ENCODE measurements around the gene TSC2.
"Not testable (repeated sequence)": the region's sequence is repeated elsewhere in the genome, so short reads cannot be mapped to it uniquely, and the experiment has no call there.

The TSC2 gene

DNA sequence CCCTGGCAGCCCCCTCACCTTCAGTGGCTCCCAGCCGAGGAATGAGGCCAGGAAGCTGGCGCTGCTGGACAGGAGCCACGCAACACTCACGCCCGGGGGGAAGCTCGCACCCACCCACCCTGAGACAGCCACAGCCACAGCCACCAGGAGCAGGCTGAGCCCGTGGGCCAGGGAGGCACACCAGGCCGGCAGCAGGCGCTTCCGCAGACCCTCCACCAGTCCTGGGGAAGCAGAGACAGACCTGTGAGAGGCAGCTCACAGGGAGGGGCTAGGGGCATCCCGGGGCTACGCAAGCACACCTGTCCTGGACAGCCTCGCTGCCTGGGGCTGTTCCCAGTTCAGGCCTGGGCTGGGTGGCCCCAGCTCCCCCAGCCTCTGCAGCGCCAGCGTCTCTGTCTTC lies 46.0 kb downstream of the TSC2 start:
- FAIRE-seq (no peak), DNase-seq (ENCODE audit: insufficient read length, low spot score) (no peak)
- TF ChIP-seq CTCF (IDR thresholded peaks at IDR 0.05; ENCODE audit: insufficient read depth, missing control alignments): no peak

- TF ChIP-seq CTCF (IDR thresholded peaks at IDR 0.05; ENCODE audit: insufficient read depth, missing control alignments): no peak
- no peak for FAIRE-seq
These were observed 47.6 kb downstream of the TSC2 start for GRCh38 chr16:2095315-2095853.

DNA sequence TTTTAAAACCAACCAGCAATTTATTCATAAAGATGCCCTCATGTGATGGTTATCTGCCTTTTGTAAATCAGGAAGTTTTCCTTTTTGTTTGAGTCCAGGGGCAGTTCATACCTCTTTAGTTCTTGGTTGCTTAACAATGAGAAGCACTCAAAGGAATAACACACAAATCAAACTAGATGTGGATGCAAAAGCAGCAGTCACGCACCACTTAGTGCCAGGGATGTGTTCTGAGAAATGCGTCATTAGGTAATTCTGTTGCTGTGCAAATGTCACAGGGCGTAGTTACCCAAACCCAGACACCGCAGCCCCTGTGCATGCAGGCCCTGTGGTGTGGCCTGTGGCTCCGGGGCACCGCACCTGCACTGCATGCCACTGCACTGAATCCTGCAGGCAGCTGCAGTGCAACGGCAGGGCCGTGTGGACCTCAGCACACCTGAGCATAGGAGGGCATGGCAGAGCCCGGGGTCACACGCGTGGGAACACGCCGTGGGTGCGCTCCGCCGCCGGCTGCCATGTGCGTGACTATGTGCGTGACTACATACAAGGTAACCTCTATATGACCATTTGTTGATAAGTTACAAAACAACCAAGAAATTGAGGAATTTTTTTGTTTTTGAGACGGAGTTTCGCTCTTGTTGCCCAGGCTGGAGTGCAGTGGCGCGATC lies 48.3 kb downstream of the TSC2 start:
- DNase-seq (ENCODE audit: insufficient read length, low spot score): no peak
- no peak for FAIRE-seq
- TF ChIP-seq CTCF (IDR thresholded peaks at IDR 0.05; ENCODE audit: insufficient read depth, missing control alignments): no peak

More at GRCh38 chr16:2095315-2095853, 47.6 kb downstream of the TSC2 start:
- DNase-seq (ENCODE audit: insufficient read length, low spot score): no peak

DNA sequence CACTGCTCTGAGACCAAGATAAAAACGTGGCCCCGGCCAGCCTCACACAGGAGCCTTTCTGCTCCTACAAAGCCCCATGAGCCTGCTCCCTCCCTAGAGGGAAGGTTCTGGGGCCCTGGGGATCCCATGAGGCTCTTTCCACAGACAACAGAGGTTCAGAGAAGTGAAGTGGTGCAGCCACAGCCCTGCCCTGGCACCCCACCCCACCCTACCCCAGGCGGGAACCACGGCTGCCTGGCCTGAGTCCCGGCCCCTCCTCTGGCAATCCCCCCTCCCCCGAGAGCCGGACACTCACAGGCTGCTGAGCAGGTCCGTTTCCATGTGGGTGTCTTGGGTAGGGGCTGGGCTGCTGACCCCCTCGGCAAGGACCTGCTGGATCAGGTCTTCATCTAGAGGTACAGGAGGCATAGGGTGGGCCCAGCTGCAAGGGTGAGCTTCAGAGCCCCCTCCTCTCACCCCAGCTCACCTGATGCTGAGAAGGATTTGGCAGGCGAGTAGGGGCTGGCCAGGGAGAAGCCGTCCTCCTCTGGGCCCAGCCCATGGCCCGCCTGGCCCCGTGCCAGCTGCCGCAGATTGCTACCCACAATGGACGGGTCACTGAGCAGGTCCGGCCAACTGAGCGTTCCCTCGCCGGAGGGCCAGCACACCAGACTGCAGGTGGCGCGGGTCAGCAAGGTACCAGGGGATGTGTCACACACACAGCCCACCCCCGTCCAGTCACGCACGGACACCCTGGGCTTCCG lies 49.2 kb downstream of the TSC2 start:
- no peak for TF ChIP-seq CTCF (IDR thresholded peaks at IDR 0.05; ENCODE audit: insufficient read depth, missing control alignments)
- DNase-seq (ENCODE audit: insufficient read length, low spot score) (no peak), FAIRE-seq (no peak)

DNA sequence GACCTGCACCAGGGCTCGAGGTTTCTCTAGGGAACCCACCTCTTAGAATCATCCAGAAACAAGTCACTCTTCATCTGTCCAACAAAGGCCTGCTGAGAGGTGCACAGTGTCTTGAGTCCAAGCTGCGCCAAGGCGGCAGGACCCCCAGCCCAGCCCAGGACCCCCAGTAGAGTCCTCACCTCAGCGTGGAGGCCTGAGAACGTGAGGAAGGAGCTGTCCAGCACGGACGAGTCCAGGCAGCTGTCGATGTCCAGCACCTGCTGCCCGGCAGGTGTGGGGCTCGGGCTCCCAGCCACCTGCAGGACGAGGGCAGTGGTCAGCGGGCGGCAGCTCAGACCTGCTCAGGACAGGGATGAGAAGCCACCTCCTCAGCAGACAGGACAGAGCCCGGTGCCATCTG lies 49.9 kb downstream of the TSC2 start:
- not testable (repeated sequence) for FAIRE-seq; DNase-seq (ENCODE audit: insufficient read length, low spot score)

DNA sequence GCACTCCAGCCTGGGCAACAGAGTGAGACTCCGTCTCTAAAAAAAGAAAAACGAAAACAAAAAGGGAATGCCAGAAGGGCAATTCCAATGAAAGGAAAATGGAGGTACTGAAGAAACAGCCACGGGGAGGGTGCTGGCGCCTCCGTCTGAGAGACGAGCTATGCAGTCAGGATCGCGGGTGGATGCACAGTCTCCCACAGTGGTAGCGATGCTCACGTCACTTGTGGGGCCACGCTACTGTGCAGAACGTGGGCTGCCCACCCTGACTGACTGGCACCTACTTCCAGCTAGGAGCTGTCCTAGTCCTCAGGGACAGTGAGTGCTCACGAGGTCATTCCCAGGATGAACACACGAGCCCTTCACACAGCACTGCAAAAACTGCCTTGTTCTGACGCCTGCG lies 53.8 kb downstream of the TSC2 start:
- FAIRE-seq; DNase-seq (ENCODE audit: insufficient read length, low spot score): not testable (repeated sequence)

GRCh38 chr16:2102471-2102870 lies 54.7 kb downstream of the TSC2 start:
- FAIRE-seq (no peak), DNase-seq (ENCODE audit: insufficient read length, low spot score) (no peak)
- no peak for TF ChIP-seq CTCF (IDR thresholded peaks at IDR 0.05; ENCODE audit: insufficient read depth, missing control alignments)

DNA sequence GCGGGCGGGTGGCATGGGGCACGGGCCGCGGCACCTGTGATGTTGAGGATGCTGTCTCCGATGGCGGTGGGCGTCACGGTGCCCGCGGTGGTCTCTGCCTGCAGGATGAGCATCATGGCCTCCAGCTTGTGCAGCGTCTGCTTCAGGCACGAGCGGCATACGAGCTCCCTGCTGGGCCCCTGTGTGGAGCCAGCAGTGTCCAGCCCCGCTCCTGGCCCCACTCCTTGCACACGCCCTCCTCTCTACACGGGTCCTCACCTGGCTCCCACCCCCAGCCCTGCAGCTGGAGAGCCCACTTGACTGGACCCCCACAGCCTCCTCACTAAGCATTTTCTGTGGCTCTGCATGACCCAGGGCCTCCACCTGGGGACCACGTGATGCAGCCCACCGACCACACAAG lies 56.7 kb downstream of the TSC2 start:
- not testable (repeated sequence) for DNase-seq (ENCODE audit: insufficient read length, low spot score); FAIRE-seq

DNA sequence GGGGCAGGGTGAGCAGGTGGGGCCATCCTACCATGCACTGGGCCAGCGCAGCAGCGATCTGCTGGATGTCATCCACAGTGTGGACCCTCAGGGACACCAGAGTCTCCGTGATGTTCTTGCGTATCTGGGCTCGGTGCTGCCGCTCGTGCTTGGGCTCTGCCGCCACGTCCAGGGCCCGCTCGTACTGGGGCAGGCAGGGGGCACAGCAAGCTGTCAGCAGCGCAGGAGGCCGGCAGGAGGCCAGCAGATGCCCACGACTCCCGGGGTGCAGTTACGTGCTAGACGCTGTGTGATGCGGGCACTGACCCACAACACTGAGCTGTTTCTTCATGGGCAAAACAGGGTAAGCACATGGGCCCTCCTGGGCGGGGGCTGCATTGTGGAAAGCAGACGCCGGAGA lies 57.5 kb downstream of the TSC2 start:
- not testable (repeated sequence) for DNase-seq (ENCODE audit: insufficient read length, low spot score); FAIRE-seq

DNA sequence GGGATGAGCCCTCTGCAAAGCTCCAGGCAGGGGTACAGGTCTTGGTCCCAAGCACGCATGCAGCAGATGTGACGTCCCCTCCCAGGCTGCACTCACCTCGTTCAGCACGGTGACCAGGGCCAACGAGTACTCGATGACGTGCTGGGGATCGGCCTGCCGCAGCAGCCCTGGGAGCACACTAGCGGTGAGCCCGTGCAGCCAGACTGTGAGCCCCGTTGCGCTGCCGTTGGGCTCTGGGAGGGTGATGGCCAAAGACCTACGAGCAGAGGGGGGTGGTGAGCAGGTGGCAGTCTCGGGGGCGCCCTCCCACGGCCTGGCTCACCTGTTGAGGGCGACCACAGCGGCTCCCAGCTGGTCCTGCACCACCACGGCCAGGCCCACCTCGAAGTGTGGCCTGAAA lies 58.0 kb downstream of the TSC2 start:
- not testable (repeated sequence) for DNase-seq (ENCODE audit: insufficient read length, low spot score); FAIRE-seq

DNA sequence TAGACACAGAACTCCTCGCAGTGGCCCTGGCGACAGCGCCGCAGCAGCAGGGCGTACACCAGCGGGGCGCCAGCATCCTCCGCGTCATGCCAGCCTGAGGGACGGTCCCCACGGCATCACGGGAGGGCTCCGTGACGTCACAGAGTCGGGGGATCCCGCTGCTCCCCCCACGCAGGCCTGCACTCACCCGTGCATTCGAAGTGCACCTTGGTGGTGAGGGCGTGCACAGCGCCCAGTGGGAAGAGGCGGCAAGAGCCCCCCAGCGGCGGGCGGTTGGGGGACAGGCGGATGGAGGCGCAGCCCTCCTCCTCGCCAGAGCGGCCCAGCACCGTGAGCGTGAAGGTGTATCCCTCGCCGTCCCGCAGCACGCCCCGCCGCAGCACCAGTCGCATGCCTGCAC lies 58.4 kb downstream of the TSC2 start:
- not testable (repeated sequence) for FAIRE-seq; DNase-seq (ENCODE audit: insufficient read length, low spot score)

GRCh38 chr16:2107121-2107790 lies 59.5 kb downstream of the TSC2 start:
- not testable (repeated sequence) for FAIRE-seq; DNase-seq (ENCODE audit: insufficient read length, low spot score)

DNA sequence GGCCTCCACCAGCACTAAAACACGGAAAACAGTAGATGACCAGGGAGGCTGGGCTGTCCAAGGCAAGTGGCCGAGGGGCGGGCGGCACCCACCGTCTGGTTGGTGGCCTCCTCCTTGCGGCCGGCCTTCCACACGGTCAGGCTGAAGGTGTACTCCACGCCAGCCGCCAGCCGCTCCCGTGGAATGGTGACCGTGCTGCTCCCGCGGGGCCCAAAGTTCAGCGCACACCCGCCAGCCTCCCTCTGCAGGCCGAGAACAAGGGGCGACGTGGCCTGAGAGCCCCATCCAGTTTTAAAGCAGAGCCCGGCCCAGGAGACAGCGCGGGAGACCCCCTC lies 60.0 kb downstream of the TSC2 start:
- not testable (repeated sequence) for FAIRE-seq; DNase-seq (ENCODE audit: insufficient read length, low spot score)

All from D721Med (cell line).